ENCODE measurements around the gene ORM2.

Gene ORM2

GRCh38 chr9:114372921-114373448 is 43.3 kb downstream of the ORM2 start:
- DNase-seq (ENCODE audit: low read depth): no peak
- H3K4me3 ChIP-seq (ENCODE audit: low read depth, low read length): no peak overlapping the region
- in situ Hi-C loops (cut with HindIII; ENCODE audit: low sequenced_read_pairs): no loop called here
- no peak for TF ChIP-seq CTCF (IDR thresholded peaks at IDR 0.05; ENCODE audit: low read depth, low read length, missing control alignments)

- H3K4me3 ChIP-seq (ENCODE audit: low read depth, low read length): no peak overlapping the region
- no peak for DNase-seq (ENCODE audit: low read depth)
- in situ Hi-C loops (cut with HindIII; ENCODE audit: low sequenced_read_pairs): no loop called here
- TF ChIP-seq CTCF (IDR thresholded peaks at IDR 0.05; ENCODE audit: low read depth, low read length, missing control alignments): no peak
Measured at GRCh38 chr9:114373960-114374730, 44.5 kb downstream of the ORM2 start.

GRCh38 chr9:114374936-114375335 is 45.3 kb downstream of the ORM2 start:
- in situ Hi-C loops (cut with HindIII; ENCODE audit: low sequenced_read_pairs): no loop called here
- no peak for DNase-seq (ENCODE audit: low read depth)
- TF ChIP-seq CTCF (IDR thresholded peaks at IDR 0.05; ENCODE audit: low read depth, low read length, missing control alignments): no peak
- no peak overlapping the region for H3K4me3 ChIP-seq (ENCODE audit: low read depth, low read length)

GRCh38 chr9:114375386-114376175 is 45.9 kb downstream of the ORM2 start:
- in situ Hi-C loops (cut with HindIII; ENCODE audit: low sequenced_read_pairs): no loop called here
- TF ChIP-seq CTCF (IDR thresholded peaks at IDR 0.05; ENCODE audit: low read depth, low read length, missing control alignments): no peak
- no peak overlapping the region for H3K4me3 ChIP-seq (ENCODE audit: low read depth, low read length)
- DNase-seq (ENCODE audit: low read depth): no peak

- in situ Hi-C loops (cut with HindIII; ENCODE audit: low sequenced_read_pairs): no loop called here
- DNase-seq (ENCODE audit: low read depth): no peak
- TF ChIP-seq CTCF (IDR thresholded peaks at IDR 0.05; ENCODE audit: low read depth, low read length, missing control alignments): no peak
- H3K4me3 ChIP-seq (ENCODE audit: low read depth, low read length): no peak overlapping the region
Measured at GRCh38 chr9:114376586-114377445, 47.1 kb downstream of the ORM2 start.

- H3K4me3 ChIP-seq (ENCODE audit: low read depth, low read length): no peak overlapping the region
- in situ Hi-C loops (cut with HindIII; ENCODE audit: low sequenced_read_pairs): no loop called here
Measured at GRCh38 chr9:114378016-114378415, 48.3 kb downstream of the ORM2 start.

More at GRCh38 chr9:114378016-114378415, 48.3 kb downstream of the ORM2 start:
- no peak for TF ChIP-seq CTCF (IDR thresholded peaks at IDR 0.05; ENCODE audit: low read depth, low read length, missing control alignments)
- DNase-seq (ENCODE audit: low read depth): no peak
